Mammary epithelial cell (primary cell): ENCODE measurements around the gene WWP2.

Source experiments
- EZH2 ChIP-seq: IDR thresholded peaks from 2 replicates; pipeline ENCODE4 v1.6.1; 2012; ENCODE audit warnings: low read length, inconsistent platforms, borderline replicate concordance
- TF ChIP-seq, protein P1 (sequence below), 2 donors: IDR thresholded peaks in 1 of 2; conservative IDR thresholded peaks in 1 of 2; 2 replicates each; pipeline ENCODE4 v1.5.1; 2011 to 2012; ENCODE audit warnings: inconsistent platforms in 2 of 2, low read length in 2 of 2, mild to moderate bottlenecking in 2 of 2, control low read depth in 1 of 2, low read depth in 1 of 2; ENCODE audit not compliant: insufficient read depth in 1 of 2; ENCODE audit errors: extremely low read depth in 1 of 2

DNA sequence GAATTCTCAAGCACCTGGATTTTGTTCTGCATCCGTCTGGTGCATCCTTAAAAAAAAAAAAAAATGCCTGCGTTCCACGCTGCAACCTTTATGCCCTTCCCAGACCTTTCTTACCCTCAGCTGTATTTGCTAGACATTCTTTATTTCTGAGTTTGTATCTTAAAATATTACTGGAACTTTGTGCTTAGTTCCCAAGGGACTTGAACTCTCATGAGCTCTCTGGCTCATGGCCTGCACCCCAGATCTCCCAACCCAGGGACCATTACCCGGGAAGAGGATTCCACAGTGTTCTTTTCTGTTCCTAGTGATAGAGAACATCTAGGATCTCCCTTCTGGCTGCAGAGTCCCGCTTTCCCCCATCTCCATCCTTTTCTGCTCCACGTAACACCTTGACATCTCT, 160.1 kb downstream of the WWP2 start:
- TF ChIP-seq, protein P1, sequence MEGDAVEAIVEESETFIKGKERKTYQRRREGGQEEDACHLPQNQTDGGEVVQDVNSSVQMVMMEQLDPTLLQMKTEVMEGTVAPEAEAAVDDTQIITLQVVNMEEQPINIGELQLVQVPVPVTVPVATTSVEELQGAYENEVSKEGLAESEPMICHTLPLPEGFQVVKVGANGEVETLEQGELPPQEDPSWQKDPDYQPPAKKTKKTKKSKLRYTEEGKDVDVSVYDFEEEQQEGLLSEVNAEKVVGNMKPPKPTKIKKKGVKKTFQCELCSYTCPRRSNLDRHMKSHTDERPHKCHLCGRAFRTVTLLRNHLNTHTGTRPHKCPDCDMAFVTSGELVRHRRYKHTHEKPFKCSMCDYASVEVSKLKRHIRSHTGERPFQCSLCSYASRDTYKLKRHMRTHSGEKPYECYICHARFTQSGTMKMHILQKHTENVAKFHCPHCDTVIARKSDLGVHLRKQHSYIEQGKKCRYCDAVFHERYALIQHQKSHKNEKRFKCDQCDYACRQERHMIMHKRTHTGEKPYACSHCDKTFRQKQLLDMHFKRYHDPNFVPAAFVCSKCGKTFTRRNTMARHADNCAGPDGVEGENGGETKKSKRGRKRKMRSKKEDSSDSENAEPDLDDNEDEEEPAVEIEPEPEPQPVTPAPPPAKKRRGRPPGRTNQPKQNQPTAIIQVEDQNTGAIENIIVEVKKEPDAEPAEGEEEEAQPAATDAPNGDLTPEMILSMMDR (conservative IDR thresholded peaks at IDR 0.05 in 1 of 2, IDR thresholded peaks at IDR 0.05 in 1 of 2; ENCODE audit: extremely low read depth in 1 of 2, insufficient read depth in 1 of 2, low read depth in 1 of 2, low read length in 2 of 2), result no peak
- TF ChIP-seq EZH2, result no peak
